ENCODE data around the gene PARP8.

The PARP8 gene

GRCh38 chr5:50887889-50888633 is 221.6 kb downstream of the PARP8 start:
- Mint-ChIP-seq H3K4me1 (ENCODE audit: low read depth) (no peaks in the 10 kb centered on the region), H3K27ac (no peak overlapping the region), H3K9me3 (ENCODE audit: low read depth) (no peaks in the 10 kb centered on the region), H3K36me3 (no peaks in the 10 kb centered on the region), H3K4me3 (no peak overlapping the region), H3K27me3 (peaks cover 4% of the 10 kb centered on the region)

- no peaks in the 10 kb centered on the region for H3K36me3 Mint-ChIP-seq
- H3K4me1 Mint-ChIP-seq (ENCODE audit: low read depth), result no peaks in the 10 kb centered on the region
- no peaks in the 10 kb centered on the region for H3K9me3 Mint-ChIP-seq (ENCODE audit: low read depth)
- no peak overlapping the region for H3K4me3 Mint-ChIP-seq
- H3K27ac Mint-ChIP-seq, result no peak overlapping the region
- peaks cover 4% of the 10 kb centered on the region for H3K27me3 Mint-ChIP-seq
Observed at GRCh38 chr5:50888751-50889150, 222.3 kb downstream of the PARP8 start.

GRCh38 chr5:50889790-50890189 is 223.4 kb downstream of the PARP8 start:
- Mint-ChIP-seq H3K27me3 (peaks cover 4% of the 10 kb centered on the region), H3K4me1 (ENCODE audit: low read depth) (no peaks in the 10 kb centered on the region), H3K27ac (no peak overlapping the region), H3K4me3 (no peak overlapping the region), H3K9me3 (ENCODE audit: low read depth) (no peaks in the 10 kb centered on the region), H3K36me3 (no peaks in the 10 kb centered on the region)
